GM21360 (cell line): Measurements from ENCODE around the gene SDE2.
"Not testable (repeated sequence)": the region's sequence is repeated elsewhere in the genome, so short reads cannot be mapped to it uniquely, and the experiment has no call there.

Experiments
- ATAC-seq: cut with Tn5 transposase; IDR thresholded peaks from one replicate; pipeline ENCODE4 v1.9.1; 2021; ENCODE audit warnings: mild to moderate bottlenecking, moderate library complexity; ENCODE audit not compliant: unreplicated experiment

SDE2 gene

GRCh38 chr1:226007126-226007892, 8.2 kb upstream of the SDE2 start:
- not testable (repeated sequence) for ATAC-seq

GRCh38 chr1:226006686-226007085, 7.5 kb upstream of the SDE2 start:
- ATAC-seq, result no peak

- ATAC-seq, result no peak
Measured at GRCh38 chr1:226004396-226004795, 5.3 kb upstream of the SDE2 start.

GRCh38 chr1:226003502-226004170, 4.5 kb upstream of the SDE2 start:
- no peak for ATAC-seq

GRCh38 chr1:226002667-226003501, 3.7 kb upstream of the SDE2 start:
- ATAC-seq, result no peak

- peak; percentile 28 for ATAC-seq
Measured at GRCh38 chr1:226001963-226002666, 3.0 kb upstream of the SDE2 start.

DNA sequence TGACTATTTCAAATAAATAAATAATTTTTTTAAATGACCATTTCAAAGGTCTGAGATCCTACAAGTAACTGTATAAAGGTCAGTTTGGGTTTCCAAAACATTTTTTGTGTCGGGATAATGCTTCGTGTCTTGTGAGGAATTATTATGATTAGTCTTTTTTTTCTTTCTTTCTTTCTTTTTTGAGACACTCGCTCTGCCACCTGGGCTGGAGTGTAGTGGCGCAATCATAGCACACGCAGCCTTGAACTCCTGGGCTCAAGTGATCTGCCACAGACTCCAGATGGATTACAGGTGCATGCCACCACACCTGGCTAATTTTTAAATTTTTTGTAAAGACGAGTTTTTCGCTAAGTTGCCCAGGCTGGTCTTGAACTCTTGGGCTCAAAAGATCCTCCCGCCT, 1.9 kb upstream of the SDE2 start:
- no peak for ATAC-seq

- not testable (repeated sequence) for ATAC-seq
Measured at GRCh38 chr1:226000493-226001081, 1.4 kb upstream of the SDE2 start.

DNA sequence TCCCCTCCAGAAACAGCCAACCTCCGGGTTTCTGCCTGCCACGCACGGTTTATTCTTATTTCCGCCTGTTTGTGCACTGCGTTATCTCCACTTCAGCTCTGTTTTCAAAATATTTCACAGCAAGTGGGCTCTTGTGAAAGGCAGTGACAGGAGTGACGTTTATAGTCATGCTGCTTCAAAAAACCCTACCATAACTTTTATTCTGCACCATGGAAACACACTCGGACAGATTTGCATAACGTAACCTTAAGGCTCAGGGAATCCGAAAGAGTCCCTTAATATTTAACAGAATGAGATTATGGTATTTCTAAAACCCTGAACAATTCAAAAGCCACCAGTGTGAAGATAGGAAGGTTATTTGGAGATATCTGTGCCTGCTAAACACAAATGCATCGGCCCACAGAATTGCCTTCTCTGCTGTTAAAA, 782 bp upstream of the SDE2 start:
- ATAC-seq, result peak; percentile 21

DNA sequence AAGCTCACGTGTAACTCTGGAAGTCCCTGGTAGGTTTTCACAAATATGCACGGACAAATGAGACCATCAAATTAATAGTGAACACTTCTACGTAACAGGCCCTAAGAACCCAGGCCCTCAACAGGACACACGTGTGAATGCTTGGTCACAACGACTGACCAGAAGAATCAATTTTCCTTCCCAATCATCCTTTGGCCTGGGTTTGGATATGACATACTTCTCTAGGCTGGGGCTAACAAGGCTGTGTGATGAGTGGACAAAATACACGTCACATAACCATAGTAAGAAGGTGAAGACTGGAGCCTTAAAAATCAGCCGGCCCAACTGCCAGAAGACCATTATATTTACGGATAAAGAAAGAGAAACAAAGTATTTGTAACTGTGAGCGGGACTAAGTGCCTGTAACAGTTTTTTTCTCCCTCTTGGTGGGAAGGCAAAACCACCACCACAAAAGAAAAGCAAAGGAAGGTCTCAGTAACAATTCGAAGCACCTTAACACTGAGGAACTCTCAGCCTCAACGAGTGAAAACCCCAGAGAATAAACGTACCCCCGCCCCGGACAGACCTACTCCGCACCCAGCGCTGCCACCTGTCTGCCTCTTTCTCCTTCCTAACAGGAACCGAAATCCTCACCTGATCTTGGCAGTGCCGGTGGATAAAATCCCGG, 450 bp downstream of the SDE2 start:
- no peak for ATAC-seq

GRCh38 chr1:225996946-225997545, 2.1 kb downstream of the SDE2 start:
- ATAC-seq, result no peak

DNA sequence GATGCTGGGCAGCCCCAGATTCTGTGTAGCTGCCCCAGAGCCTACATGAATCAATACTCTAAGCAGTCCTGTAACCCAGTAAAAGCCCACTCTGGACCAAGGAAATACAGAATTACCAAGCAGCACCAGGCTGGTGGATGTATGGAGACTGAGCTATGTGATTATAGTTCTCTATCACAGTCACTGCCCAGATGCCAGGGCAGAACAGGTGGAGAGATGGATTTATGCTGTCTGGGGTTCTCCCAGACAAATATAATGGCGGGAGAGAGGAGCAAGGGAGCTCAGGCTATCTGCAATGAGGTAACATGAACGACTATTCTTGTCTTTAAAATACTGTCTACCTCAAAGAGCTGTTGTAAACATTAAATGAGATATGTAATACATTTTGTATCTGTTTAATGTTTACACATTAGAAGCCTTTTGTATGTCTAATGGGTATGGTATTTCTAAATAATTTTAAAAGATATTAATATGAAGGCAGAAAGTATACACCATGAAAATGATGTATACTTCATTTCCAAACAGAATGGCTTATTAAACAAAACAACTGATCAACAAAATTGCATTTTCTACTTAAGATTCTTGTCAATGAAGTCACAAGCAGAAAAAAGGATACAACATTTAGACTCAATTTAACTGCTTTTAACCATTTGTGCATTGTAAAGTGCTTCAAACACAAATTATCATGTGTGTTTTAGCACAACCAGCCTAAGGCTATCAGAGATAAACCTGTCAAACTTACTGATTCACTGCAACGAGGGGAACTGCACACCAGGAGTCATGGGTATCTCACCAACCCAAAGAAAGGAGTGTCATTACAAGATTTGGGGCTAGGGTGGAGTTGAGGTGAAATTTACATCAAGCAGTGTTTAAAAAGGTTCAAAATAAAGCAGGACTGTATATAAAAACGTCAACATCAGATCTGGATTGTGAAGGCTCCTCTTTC, 3.0 kb downstream of the SDE2 start:
- ATAC-seq, result no peak

DNA sequence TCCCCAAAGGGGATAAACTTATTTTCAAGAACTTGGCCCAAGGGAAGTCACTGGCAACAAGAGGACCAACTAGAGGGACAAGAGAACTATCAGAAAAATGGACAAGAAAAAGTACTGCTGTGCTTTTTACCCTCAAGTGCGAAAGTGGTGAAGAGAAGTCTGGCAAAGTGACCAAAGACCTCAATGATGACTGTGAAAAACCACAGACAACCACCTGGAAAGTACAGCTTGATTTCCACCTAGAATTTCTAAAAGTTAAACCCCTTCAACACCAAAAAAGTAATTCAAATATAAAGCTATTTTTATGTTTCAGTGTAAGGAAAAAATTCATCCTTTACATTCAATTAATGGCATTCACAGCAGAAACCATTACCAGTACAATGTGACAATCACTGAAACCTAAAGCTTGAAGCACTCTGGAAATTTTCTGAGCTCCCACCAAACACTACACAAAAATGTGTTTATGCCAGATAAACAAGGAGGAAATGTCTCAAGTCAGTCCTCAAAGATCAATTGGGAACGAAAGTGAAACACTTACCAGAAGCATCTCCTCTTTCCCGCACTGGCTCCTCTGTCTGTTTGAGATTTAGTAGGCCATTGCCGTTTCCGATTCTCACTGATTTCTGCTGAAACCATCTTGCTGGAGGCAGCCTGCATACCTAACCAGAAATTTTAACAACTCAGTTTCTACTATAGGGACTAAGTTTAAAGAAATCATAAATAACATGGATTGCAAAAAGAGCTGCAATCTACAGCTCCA, 8.3 kb downstream of the SDE2 start:
- ATAC-seq, result no peak

GRCh38 chr1:225987491-225988316, 11.4 kb downstream of the SDE2 start:
- ATAC-seq, result no peak

DNA sequence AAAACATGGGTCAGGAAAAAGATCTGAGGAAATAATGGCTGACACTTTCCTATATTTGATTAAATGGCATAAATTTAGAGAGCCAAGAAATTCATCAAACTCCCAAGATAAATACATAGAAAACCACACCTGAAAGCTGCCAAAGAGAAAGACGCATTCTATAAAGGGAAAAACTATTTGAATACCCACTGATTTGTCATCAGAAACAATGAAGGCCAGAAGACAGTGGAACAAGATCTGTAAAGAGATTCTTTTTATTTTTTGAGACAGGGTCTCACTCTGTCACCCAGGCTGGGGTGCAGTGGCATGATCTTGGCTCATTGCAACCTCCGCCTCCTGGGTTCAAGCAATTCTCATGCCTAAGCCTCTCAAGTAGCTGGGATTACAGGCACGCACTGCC, 17.4 kb downstream of the SDE2 start:
- no peak for ATAC-seq

- no peak for ATAC-seq
Measured at GRCh38 chr1:225980005-225980836, 18.9 kb downstream of the SDE2 start.
